ENCODE results near the gene NCAM2.
A peak's percentile ranks its signal among the peaks of the same experiment; 100 is the strongest.

NCAM2 gene

DNA sequence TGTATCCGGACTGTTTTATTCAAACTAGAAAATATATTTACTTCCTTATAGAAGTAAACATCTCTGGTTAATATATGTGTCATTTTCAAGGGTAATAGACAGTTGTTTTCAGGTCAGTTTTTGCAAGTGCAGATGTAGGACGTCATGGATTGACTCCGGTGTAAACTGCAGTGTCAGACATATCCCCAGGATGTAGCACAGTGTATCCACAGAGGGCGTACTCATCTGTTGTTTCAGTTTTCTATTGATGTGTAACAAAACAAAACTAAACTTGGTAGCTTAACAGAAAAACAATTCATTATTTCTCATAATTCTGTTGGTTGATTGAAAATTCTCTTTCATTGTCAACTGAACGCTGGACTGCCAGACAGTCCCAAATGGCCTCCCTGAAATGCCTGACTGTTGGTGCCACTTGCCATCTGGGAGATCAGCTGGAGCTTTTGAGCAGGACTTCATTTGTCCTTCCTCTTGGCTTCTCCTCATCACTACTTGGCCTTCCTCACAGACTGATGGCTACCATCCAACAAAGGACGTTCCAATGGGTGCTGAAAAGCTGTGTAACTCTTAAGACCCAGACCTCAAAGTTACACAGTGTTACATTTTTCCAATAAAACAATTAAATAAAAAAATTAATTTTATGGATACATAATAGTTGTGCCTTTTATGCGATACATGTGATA is 181.6 kb downstream of the NCAM2 start:
- no peak for DNase-seq

DNA sequence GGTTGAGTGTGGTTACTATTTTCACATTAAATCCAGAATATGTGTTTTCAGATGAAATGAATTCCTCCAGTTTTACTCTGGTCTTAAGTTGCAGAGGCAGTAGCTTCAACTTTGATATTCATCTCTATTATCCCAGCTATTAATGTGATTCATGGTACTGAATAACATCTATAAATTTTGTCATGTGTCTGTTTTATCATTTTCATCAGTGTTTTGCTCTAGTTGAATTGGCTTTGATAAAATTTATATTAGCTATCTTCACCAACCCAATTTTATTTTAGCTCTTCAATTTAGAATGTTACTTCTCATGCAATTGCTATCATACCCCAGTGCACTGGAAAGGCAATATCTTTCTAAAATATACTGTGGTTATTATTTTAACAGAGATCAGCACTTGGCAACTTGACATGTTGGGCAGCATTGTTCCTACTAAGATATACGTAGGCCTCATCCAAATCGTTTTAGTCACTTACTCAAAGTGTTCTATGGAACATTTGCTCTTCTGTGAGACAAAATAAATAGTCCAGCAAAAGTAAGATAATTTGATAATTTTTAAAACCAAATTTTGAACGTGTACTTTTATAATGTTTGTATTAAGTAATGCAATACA is 184.3 kb downstream of the NCAM2 start:
- DNase-seq, result no peak

DNA sequence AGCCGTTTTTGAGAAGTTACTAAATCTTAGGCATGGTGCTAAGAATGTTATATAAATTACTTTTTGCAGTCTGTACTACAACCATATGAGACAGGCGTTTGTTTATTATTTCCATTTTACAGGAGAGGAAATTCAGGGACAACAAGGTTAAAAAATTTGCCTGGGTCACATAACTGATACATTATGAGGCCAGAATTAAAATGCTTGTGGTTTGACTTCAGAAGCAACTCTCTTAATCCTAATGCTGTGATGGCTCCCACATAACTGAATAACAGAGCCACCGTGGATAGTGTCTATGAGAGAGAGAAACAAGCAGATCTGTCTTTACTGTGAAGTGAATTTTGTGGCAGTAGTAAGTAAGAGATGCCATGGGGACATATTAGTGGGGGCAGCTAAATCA is 184.9 kb downstream of the NCAM2 start:
- DNase-seq, result no peak

DNA sequence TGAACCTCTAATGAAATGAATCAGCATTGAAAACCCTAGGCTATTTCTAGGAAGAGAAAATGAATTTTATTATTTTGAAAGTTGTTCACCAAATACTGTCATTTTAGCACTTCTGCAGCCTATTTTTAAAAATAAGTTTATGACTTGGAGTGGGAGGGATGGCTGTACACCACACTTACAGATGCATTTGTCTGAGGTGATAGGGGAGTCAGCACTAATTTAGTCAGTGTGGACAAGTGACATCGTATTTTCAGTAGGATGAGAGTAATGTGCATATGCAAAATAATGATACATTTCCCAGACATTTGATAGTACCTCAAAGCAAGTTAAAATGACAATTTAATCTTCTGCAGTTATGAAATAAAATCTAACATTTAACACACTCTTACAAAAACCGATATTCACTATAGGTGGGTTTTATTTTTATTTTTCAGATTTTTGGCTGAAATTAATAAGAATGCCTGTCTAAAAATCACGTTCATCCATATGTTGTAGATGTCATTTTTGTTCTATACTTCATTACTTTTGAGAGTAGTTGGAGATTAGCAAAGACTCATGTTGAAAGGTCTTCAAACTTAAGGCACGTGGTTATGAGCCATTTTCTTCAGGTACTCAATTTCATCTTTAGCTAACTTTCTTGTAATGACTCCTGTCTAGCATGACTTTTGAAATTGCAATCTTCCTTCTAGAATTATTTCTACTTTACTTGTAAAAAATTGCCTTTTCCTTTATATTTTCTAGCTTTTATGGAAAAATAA is 186.7 kb downstream of the NCAM2 start:
- no peak for DNase-seq

DNA sequence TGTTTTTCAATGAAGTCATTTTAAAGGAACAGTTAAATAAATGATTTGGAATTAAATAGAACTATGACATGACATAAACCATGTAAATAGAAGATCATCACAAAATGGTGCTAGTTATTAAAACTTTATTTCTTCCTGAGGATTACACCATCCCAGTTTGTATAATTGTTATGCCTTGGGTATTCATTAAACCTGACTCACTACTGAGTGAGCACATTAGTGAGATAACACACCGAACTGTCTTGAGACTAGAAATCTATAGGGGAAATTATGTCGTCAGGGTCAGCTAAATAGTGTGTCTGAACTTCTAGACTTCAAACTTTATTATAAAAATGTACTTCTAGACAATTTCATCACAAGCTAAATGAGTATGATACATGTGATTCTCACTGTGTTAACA is 189.4 kb downstream of the NCAM2 start:
- no peak for DNase-seq

- DNase-seq, result no peak
These were observed 190.4 kb downstream of the NCAM2 start for GRCh38 chr21:21188513-21189195.

GRCh38 chr21:21195417-21195943 is 197.3 kb downstream of the NCAM2 start:
- DNase-seq, result no peak

GRCh38 chr21:21196087-21196486 is 197.9 kb downstream of the NCAM2 start:
- no peak for DNase-seq

DNA sequence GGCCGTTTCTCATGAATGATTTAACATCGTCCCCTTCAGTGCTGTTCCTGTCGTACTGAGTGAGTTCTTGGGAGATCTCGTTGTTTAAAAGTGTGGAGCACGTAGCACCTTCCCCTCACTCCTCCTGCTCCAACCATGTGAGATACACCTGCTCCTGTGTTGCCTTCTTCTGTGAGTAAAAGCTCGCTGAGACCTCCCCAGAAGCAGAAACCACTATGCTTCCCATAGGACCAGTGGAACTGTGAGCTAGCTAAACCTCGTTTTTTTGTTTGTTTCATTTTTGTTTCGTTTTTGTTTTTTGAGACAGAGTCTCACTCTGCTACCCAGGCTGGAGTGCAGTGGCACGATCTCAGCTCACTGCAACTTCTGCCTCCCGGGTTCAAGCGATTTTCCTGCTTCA is 198.6 kb downstream of the NCAM2 start:
- DNase-seq, result no peak

- DNase-seq, result no peak
These were observed 201.3 kb downstream of the NCAM2 start for GRCh38 chr21:21199342-21200102.

- DNase-seq, result peak; percentile 13 to 19
These were observed 202.1 kb downstream of the NCAM2 start for GRCh38 chr21:21200103-21200938.

- no peak for DNase-seq
These were observed 202.9 kb downstream of the NCAM2 start for GRCh38 chr21:21200939-21201615.

DNA sequence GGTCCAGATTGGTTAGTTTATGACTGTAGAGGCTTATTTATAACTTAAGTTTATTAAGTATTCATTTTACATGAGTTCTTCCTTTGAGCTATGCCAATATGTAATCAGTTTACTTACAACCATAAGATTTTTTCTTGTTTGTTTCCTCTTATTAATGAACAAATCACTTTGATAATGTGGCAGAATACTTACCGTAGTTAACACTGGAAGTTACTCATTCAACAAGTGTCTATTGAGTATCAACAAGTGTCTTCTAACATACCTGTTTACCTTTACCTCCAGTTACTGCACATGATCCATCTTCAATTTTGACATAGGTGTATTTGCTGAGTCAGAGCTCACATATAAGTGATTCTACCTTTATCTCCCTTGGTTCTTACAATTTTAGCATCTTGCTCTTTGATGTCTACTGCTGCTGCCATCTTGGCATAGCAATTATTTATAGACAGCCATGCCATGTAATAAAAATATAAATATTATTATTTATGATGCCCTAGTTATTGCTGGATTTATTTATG is 205.7 kb downstream of the NCAM2 start:
- DNase-seq, result no peak

GRCh38 chr21:21204366-21204996 is 206.3 kb downstream of the NCAM2 start:
- DNase-seq, result no peak

GRCh38 chr21:21205604-21206003 is 207.4 kb downstream of the NCAM2 start:
- no peak for DNase-seq

DNA sequence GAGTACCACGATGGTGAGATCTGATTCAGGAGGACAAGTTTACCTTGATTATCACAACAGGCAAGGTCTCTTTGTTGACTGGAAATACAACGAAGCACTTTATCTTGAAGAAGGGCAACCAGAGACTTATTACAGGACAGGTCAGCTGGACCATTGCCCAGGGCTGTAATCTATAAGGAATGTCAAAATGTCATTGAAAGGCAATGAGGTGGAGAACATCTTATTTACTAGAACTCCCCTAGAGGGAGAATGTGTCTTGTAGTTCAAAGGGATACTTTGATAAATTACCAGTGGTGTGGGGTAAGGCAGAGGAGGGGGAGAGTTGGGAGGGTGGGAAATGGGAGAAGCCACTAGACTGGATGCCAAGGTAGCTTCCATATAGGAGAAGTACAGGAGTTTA is 212.3 kb downstream of the NCAM2 start:
- DNase-seq, result no peak

GRCh38 chr21:21213297-21213696 is 215.1 kb downstream of the NCAM2 start:
- DNase-seq, result no peak

DNA sequence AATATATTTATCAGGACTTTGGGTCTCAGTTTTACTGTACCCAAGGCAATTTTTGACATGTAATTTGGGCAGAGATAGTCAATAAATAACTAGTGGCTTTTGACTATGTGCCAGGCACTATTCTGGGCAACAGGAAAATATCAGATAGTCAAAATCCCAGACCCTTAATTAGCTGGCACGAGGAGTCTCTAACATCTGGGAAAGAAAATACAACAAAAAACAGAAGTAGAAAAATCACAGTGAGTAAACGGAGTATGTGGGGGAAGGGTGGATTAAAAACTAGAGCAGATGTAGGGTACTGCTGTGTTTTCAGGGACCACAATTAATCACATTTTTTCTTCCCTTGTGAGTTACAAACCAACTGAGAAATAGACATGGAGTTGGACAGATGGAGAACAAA is 217.8 kb downstream of the NCAM2 start:
- no peak for DNase-seq

DNA sequence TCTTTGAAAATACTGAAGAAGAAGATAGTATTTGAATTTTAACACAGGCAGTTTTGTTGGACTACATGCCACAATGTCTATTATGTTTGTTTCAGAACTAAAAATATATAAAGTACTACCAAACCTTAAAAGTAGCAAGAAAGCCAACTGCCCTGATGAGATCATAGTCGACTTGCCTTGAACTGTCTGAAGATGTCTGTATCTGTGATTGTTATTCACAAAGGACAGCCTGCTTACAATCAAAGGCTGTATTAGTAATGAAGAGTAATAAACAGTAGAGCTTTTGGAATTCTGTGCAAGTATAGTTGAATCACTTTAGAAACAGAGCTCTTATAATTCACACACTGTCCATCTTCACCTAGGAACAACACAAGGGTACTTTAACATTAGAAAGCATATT is 228.3 kb downstream of the NCAM2 start:
- no peak for DNase-seq

DNA sequence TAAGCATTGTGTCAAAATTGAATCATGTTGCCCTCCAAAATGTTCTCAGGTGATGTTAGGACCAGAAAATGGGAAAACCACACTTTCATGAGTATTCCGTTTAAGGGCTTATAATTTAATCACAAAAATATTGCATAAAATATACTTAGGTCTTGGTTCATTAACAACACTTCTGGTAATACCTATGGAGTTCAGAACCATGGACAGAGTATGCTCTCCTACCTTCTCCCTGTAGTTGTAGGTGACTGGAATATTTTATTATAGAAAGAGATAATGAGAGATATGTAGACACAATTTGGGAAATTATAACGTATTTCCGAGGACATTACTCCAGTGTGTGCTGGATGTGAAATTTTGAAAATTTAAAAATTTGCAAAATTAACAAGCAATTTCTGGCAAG is 232.5 kb downstream of the NCAM2 start:
- DNase-seq, result no peak
